Activated naive CD4-positive, alpha-beta T cell treated with Interleukin-2 at 50 U/mL for 16 hours (primary cell): ENCODE data around the gene SAG.
"Not testable (repeated sequence)": the region's sequence is repeated elsewhere in the genome, so short reads cannot be mapped to it uniquely, and the experiment has no call there.

ENCODE experiments used
- DNase-seq: peaks from one replicate; pipeline ENCODE4 v3.0.0-alpha.2; 2020

The SAG gene

GRCh38 chr2:233358335-233358734 is 50.7 kb downstream of the SAG start:
- DNase-seq = no peak

GRCh38 chr2:233358947-233359346 is 51.3 kb downstream of the SAG start:
- no peak for DNase-seq

GRCh38 chr2:233359823-233360222 is 52.2 kb downstream of the SAG start:
- no peak for DNase-seq

- no peak for DNase-seq
Measured at GRCh38 chr2:233360771-233361176, 53.2 kb downstream of the SAG start.

GRCh38 chr2:233361297-233361696 is 53.7 kb downstream of the SAG start:
- DNase-seq = no peak

- DNase-seq = no peak
Measured at GRCh38 chr2:233362742-233363141, 55.1 kb downstream of the SAG start.

GRCh38 chr2:233363744-233364235 is 56.2 kb downstream of the SAG start:
- DNase-seq = no peak

GRCh38 chr2:233365861-233366520 is 58.4 kb downstream of the SAG start:
- no peak for DNase-seq

- no peak for DNase-seq
Measured at GRCh38 chr2:233367586-233367985, 60.0 kb downstream of the SAG start.

- no peak for DNase-seq
Measured at GRCh38 chr2:233368756-233369155, 61.1 kb downstream of the SAG start.

- no peak for DNase-seq
Measured at GRCh38 chr2:233369462-233369861, 61.8 kb downstream of the SAG start.

- DNase-seq = no peak
Measured at GRCh38 chr2:233369897-233370685, 62.5 kb downstream of the SAG start.

- DNase-seq = no peak
Measured at GRCh38 chr2:233371641-233372040, 64.0 kb downstream of the SAG start.

- DNase-seq = no peak
Measured at GRCh38 chr2:233372855-233373254, 65.2 kb downstream of the SAG start.

GRCh38 chr2:233373316-233373715 is 65.7 kb downstream of the SAG start:
- no peak for DNase-seq

- DNase-seq = not testable (repeated sequence)
Measured at GRCh38 chr2:233374776-233375175, 67.2 kb downstream of the SAG start.

- no peak for DNase-seq
Measured at GRCh38 chr2:233375490-233376314, 68.1 kb downstream of the SAG start.

- no peak for DNase-seq
Measured at GRCh38 chr2:233379034-233379433, 71.4 kb downstream of the SAG start.

- DNase-seq = no peak
Measured at GRCh38 chr2:233379441-233379840, 71.8 kb downstream of the SAG start.

GRCh38 chr2:233380132-233380895 is 72.7 kb downstream of the SAG start:
- no peak for DNase-seq

GRCh38 chr2:233380995-233381637 is 73.5 kb downstream of the SAG start:
- DNase-seq = no peak

- DNase-seq = no peak
Measured at GRCh38 chr2:233381638-233381995, 74.0 kb downstream of the SAG start.
